ENCODE data around the gene LRRC61.
"Not testable (repeated sequence)": the region's sequence is repeated elsewhere in the genome, so short reads cannot be mapped to it uniquely, and the experiment has no call there.

The LRRC61 gene

DNA sequence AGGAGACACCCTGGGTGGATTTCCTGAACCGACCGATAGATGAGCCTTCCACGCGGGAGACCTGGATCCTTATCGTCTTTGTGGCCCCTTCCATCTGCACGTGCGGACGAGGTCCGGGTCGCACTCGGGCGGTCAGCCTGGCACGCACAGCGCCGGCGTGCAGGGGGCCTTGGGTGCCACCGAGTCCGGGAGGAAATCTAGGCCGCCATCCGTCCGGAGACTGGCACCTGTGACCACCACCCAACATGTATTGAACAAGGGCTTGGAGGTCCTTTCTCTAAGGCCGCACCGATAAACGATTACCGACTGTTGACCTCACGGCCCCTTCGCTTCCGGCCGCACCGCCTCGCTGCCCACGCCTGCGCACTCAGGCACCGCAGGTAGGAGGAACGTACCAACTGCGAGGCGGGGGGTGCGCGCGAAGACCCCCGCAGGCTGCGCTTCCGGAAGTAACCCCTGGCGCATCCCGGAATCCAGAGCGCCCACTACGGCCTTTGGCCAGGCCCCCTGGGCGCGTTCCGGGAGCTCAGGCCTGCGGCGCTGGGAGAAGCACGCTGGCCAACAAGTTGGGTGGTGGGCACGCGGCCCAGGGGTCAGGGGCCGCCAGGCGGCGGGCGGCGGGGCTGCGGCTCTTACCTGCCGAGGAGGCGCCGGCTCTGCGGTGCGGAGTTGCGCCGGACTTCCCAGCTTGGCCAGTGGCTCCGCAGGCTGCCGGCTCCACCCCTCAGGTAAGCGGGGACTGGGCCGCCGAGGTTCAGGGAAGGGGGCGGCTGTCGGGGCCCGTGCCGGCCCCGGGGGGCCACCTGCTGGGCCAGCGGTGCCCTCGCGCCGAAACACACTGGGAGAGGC, at the start of gene LRRC61, which contains the start of gene ACTR3C:
TSS of gene LRRC61 (plus strand) at position 523 of the 849 bp plus-strand sequence. CDS start 13,507 bp downstream, outside the sequence.
TSS of gene ACTR3C (minus strand) at position 713 of the 849 bp plus-strand sequence. CDS start 28,249 bp downstream, outside the sequence.
- peak; percentile 51 for DNase-seq (ENCODE audit: low read depth)

DNA sequence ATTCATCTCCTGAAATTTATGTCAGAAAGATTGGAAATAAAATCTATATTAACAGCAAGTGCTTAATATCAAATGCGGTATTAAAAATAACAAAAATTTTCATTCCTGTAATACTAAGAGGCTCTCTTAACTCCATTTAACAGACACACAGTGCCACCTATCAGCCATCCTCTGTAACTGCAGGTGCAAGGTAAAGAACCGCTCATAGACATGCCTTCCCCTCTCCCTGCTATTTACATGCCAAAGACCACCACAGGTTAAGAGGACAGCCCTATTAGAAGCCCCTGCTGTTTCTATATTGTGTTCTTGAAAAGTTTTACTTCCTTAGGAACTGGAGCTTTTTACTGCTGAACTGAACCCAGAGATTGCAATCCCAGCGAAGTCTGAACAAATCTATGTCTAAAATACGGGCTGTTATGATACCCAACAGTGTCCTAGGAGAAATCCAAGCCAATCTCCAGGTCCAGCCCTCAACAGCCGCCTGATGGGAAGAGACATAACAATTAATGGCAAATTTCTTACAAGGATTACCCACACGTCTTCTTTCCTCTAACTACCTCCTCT, 46.9 kb upstream of the LRRC61 start:
- DNase-seq (ENCODE audit: low read depth) = peak; percentile 9

- not testable (repeated sequence) for DNase-seq (ENCODE audit: low read depth)
Observed at GRCh38 chr7:150278383-150278782, 44.8 kb upstream of the LRRC61 start.

- DNase-seq (ENCODE audit: low read depth) = not testable (repeated sequence)
Observed at GRCh38 chr7:150281681-150282403, 41.3 kb upstream of the LRRC61 start.

DNA sequence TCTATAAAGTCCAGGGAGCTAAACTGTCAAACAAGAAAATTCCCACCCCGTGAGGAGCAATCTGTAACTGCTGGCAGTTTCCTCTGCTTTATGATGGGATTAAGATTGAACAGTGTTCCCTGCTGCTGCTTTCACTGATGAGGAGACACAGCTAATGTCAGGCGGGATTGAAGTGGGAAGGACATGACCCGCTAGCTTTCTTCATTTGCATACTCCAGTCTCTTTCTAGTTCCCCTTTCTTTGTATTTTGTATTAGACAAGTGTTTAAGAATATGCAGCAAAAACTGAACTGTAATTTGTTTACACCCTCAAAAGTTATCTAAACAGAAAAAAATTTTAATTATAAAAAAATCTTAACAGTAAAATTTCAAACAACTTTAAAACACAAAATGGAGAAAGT, 40.0 kb upstream of the LRRC61 start:
- DNase-seq (ENCODE audit: low read depth) = not testable (repeated sequence)

DNA sequence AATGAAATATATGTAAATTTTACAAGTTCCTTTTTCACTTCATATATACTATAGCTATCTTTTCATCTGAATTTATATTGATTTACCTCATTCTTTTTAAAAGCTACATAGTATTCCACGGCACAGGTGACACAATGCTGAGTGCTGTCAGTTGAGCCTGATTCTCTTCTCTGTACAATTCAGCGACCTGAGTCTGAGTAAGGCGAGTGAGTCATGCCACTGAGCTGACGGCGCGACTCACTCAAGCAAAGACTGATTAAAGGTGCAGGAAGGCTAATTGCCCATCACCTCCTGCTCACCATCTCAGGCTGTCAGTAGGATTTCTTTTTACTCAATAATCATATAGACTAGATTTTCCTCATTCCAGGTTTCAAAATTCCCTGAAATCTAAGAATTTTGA, 39.5 kb upstream of the LRRC61 start:
- not testable (repeated sequence) for DNase-seq (ENCODE audit: low read depth)

GRCh38 chr7:150285849-150286754, 37.1 kb upstream of the LRRC61 start:
- DNase-seq (ENCODE audit: low read depth) = not testable (repeated sequence)

DNA sequence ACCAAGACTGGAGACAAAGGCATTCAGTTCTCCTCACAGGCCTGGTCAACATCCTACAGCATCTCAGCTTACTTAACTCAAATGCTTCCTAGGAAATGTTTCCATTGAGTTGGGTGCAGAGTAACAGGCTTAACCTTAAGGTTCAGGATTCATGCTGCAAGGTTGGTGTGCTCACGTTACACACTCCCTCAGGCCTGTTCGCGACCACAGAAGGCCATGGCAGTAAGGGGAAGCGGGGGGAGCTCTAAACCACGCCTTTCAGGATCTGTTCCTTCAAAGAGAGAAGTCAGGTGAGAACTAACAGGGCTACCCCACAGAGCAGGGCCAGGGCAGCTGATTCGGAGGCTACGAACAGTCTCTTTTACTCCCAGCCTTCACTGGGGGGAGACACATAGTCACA, 35.3 kb upstream of the LRRC61 start:
- DNase-seq (ENCODE audit: low read depth) = not testable (repeated sequence)

DNA sequence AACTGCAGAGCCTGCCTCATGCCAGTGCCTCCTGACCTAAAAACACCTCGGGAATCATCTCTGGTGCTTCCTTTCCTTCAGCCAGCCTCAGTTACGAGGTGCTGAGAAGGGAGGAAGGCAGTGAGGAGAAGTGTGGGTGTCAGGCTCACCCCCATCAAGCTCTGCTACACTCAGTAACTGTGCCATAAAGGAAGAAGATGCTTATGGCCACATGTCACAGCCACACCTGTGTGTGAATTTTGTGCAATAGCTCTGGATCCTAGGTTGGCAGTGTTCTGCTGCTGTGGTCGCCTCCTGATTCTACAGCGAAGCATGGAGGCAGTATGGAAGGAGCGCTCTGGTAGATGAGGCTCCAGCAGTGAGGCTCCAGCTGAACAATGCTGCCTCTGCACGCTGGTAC, 34.3 kb upstream of the LRRC61 start:
- not testable (repeated sequence) for DNase-seq (ENCODE audit: low read depth)

DNA sequence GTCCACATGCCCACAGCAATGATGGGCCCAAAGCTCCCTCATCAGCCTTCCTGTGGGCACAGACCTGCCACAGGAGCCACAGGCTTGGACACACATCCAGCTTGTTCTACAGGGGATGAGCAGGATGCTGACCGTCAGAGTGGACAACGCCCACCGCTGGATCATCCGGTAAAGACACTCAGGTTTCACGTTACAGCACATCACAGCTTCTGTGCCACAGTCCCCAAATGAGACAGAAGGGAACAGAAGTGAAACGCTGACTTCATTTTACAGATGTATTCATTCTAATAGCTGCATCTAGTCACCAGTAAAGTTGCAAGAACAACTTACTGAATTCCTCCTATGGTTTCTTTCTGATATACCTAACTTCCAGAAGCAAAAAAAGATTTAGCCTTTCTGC, 32.8 kb upstream of the LRRC61 start:
- DNase-seq (ENCODE audit: low read depth) = not testable (repeated sequence)

- not testable (repeated sequence) for DNase-seq (ENCODE audit: low read depth)
Observed at GRCh38 chr7:150295027-150295426, 28.1 kb upstream of the LRRC61 start.

GRCh38 chr7:150295614-150296013, 27.5 kb upstream of the LRRC61 start:
- DNase-seq (ENCODE audit: low read depth) = not testable (repeated sequence)

- DNase-seq (ENCODE audit: low read depth) = not testable (repeated sequence)
Observed at GRCh38 chr7:150296802-150297201, 26.4 kb upstream of the LRRC61 start.

DNA sequence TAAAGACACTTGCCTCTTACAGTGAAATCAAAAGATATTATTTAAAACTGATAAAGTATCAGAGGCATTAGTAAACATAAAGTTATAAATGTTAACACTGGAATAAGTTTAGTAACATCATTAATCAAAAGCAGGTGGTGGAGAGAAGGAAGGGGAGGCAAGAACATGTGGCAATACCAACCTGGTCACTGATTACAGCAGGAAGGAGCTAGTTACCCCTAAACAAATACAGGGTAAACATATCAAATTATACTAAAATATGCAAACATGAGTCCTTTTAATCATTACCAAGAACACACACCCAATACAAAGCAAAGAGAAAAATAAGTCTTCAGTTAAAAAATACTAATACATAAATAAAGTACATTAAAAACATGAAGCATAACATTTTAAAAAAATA, 25.2 kb upstream of the LRRC61 start:
- DNase-seq (ENCODE audit: low read depth) = not testable (repeated sequence)

GRCh38 chr7:150302908-150303310, 20.2 kb upstream of the LRRC61 start:
- DNase-seq (ENCODE audit: low read depth) = not testable (repeated sequence)

DNA sequence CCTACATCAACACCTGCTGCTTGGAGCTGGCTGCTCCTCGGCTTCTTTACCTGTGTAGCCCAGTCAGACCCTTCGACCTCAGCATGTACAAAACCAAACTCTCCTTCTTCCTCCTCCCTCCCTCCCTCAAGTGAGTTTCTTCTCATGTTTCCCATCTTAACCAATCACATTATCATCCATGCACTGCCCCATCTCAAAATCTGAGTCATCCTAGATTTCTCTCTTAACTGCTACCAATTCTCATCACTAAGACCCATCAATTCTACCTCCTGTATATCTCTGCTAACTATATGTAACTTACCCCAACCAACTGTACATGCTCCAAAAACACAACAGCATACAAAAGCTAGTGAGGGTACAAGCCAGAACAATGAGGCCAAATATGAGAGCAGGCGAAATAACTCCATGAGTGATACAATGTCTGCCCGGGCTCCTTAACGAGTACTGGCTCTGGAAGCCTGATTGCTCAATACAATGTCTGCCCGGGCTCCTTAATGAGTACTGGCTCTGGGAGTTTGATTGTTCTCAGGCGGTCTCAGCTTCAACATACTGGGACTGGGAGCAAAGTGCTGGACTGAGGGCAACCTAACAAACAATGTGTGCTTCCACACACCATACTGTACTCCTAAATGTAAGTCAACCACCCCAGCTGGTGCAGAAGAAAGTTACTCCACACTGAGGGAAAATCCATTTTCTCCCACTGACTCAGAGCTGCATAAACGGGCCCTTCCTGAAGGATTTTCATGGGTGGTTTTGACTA, 18.5 kb upstream of the LRRC61 start:
- not testable (repeated sequence) for DNase-seq (ENCODE audit: low read depth)

GRCh38 chr7:150305259-150305902, 17.8 kb upstream of the LRRC61 start:
- not testable (repeated sequence) for DNase-seq (ENCODE audit: low read depth)

DNA sequence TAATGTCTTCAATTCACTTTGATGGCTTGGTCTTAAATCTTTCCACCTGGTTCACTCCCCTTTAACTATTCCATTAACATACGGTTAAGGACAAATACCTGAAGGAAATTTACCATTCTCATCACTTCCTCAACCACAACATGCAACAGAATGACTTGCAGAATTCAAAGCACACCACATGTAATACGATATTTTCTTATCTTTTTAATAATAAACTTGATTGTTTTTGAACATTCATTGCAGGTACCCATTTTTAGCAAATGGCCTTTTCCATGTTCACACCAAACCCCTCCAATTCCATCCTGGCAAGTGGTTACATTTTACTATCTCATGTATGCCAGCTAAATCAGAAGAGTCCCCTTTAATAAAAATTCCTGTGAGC, 17.3 kb upstream of the LRRC61 start:
- DNase-seq (ENCODE audit: low read depth) = not testable (repeated sequence)

DNA sequence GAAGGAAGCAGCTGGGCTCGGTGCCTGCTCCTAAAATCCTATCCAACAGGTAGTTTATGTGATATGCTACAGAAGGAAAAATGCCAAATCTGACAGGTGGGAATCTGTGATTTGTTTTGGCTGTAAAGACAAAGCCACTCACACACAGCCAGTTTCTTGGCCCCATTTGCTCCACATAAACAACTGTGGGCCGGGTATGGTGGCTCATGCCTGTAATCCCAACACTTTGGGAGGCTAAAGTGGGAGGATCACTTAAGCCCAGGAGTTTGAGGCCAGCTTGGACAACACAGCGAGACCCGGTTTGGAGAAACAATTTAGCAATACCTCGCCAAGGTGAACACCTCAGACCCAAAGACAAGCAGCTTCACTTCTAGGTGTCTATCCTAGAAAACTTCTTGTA, 16.8 kb upstream of the LRRC61 start:
- not testable (repeated sequence) for DNase-seq (ENCODE audit: low read depth)

GRCh38 chr7:150307129-150307528, 16.0 kb upstream of the LRRC61 start:
- DNase-seq (ENCODE audit: low read depth) = no peak
